Body of pancreas (tissue), 4 donors: ENCODE measurements around the gene LINC01488.

ENCODE experiments used
- POLR2A ChIP-seq, 3 donors: fragments of 450-650 bp; IDR thresholded peaks; one replicate each; pipeline ENCODE4 v1.6.1; 2016; ENCODE audit warnings: antibody characterized with exemption in 3 of 3, mild to moderate bottlenecking in 2 of 3
- TF ChIP-seq, protein P1 (sequence below), 7 experiments: fragments of 450-650 bp in 4 of 7; fragments of 200-600 bp in 3 of 7; sonication (generic) in 3 of 7; IDR thresholded peaks; one replicate each; pipeline ENCODE4 v1.5.1; 2016 to 2019; ENCODE audit warnings: antibody characterized with exemption in 7 of 7

DNA sequence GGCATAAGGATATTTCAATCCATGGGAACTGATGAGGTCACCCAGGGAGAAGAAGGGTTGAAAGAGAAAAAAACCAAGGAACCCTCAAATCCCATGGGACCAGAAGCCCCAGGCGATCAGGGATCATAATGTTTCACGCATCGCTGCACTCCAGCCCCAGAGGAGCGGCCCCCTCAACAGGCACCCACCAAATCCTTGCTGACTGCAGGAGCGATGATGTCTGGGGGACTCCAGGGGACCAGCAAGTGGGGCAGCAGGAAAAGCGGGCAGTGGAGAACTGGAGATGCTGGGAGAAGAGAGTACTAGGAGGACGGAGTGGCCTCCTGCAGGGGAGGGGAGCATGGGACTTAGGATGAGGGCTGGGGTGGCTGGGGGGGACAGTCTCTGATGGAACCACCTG lies 47.7 kb upstream of the LINC01488 start:
- TF ChIP-seq, protein P1, sequence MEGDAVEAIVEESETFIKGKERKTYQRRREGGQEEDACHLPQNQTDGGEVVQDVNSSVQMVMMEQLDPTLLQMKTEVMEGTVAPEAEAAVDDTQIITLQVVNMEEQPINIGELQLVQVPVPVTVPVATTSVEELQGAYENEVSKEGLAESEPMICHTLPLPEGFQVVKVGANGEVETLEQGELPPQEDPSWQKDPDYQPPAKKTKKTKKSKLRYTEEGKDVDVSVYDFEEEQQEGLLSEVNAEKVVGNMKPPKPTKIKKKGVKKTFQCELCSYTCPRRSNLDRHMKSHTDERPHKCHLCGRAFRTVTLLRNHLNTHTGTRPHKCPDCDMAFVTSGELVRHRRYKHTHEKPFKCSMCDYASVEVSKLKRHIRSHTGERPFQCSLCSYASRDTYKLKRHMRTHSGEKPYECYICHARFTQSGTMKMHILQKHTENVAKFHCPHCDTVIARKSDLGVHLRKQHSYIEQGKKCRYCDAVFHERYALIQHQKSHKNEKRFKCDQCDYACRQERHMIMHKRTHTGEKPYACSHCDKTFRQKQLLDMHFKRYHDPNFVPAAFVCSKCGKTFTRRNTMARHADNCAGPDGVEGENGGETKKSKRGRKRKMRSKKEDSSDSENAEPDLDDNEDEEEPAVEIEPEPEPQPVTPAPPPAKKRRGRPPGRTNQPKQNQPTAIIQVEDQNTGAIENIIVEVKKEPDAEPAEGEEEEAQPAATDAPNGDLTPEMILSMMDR (IDR thresholded peaks at IDR 0.05): no peak
- TF ChIP-seq POLR2A (IDR thresholded peaks at IDR 0.05): no peak
